Activated CD8-positive, alpha-beta T cell treated with anti-CD3 and anti-CD28 coated beads for 36 hours (primary cell): Measurements from ENCODE around the gene FOXP4. TPM values are rescaled to one million over a fixed set of nuclear protein-coding genes. Genes with fewer than 3 reads are reported as not detected.

Experiments
- ATAC-seq: fragments of 200-7000 bp; cut with Tn5 transposase; one replicate; pipeline ENCODE4 v1.10.0; 2021; ENCODE audit warnings: mild to moderate bottlenecking, moderate library complexity
- CTCF ChIA-PET: fragments of 350-600 bp; sonication (Branson Sonifier 250); formaldehyde crosslinking; loops from one replicate; lab custom pipeline; 2021; ENCODE audit warnings: antibody characterized with exemption; lab: Charles Lee
- POLR2A ChIA-PET: fragments of 350-600 bp; sonication (Branson Sonifier 250); formaldehyde crosslinking; loops from one replicate; lab custom pipeline; 2021; ENCODE audit warnings: antibody characterized with exemption; lab: Charles Lee
- DNase-seq: peaks from one replicate; pipeline ENCODE4 v3.0.0-alpha.2; 2020
- H3K27ac Mint-ChIP-seq: one replicate; pipeline ENCODE4 v1.8.0; 2021; ENCODE audit warnings: mild to moderate bottlenecking, mixed read lengths
- H3K27me3 Mint-ChIP-seq: one replicate; pipeline ENCODE4 v1.8.0; 2021; ENCODE audit warnings: mixed read lengths
- H3K36me3 Mint-ChIP-seq: one replicate; pipeline ENCODE4 v1.8.0; 2021; ENCODE audit warnings: low read depth, mixed read lengths
- H3K4me1 Mint-ChIP-seq: one replicate; pipeline ENCODE4 v1.8.0; 2021; ENCODE audit warnings: low read depth, mixed read lengths
- H3K4me3 Mint-ChIP-seq: one replicate; pipeline ENCODE4 v1.8.0; 2021; ENCODE audit warnings: mild to moderate bottlenecking, moderate library complexity, mixed read lengths
- H3K9me3 Mint-ChIP-seq: one replicate; pipeline ENCODE4 v1.8.0; 2021; ENCODE audit warnings: mixed read lengths
- CTCF ChIP-seq: fragments of 200-600 bp; IDR thresholded peaks from one replicate; pipeline ENCODE4 v1.8.0; 2022; ENCODE audit warnings: antibody characterized with exemption, mild to moderate bottlenecking
- intact Hi-C: fragments of 100-400 bp; cut with micrococcal nuclease; formaldehyde crosslinking; loops from one replicate; pipeline ENCODE4 v1.10.0; 2022
- total RNA-seq, 2 experiments: library from RNA; stranded (reverse); gene quantifications; one replicate each; pipeline ENCODE4 v1.2.3, GENCODE V29; 2021

Gene FOXP4
- total RNA-seq, 2 experiments from 2014 or later, result 11.0 to 11.8 TPM

GRCh38 chr6:41587131-41587879 is 41.1 kb downstream of the FOXP4 start:
- ATAC-seq (no peak), DNase-seq (no peak)
- Mint-ChIP-seq H3K27me3 (no peaks in the 10 kb centered on the region), H3K4me1 (peaks cover 4% of the 10 kb centered on the region), H3K27ac (no peak overlapping the region), H3K9me3 (no peaks in the 10 kb centered on the region), H3K36me3 (peaks cover 3% of the 10 kb centered on the region), H3K4me3 (no peak overlapping the region)
- TF ChIP-seq CTCF, result no peak
- ChIA-PET POLR2A (no interaction called here), CTCF (interaction anchor here (1.5 to 2.5 kb wide), 2 partner anchors 9 to 163 kb away, joined by 3 to 13 read pairs; no protein-coding TSS in a partner anchor)
- intact Hi-C loops, result no loop called here

- POLR2A ChIA-PET, result no interaction called here
- CTCF ChIA-PET, result interaction anchor here (1.5 to 2.5 kb wide), 4 partner anchors 8 to 220 kb away, joined by 3 to 13 read pairs (median 5); no protein-coding TSS in a partner anchor
- no peak for TF ChIP-seq CTCF
- DNase-seq, result no peak
- intact Hi-C loops, result no loop called here
- no peak overlapping the region for H3K27ac Mint-ChIP-seq
- H3K4me1 Mint-ChIP-seq, result peaks cover 4% of the 10 kb centered on the region
- no peak for ATAC-seq
- H3K4me3 Mint-ChIP-seq, result no peak overlapping the region
- peaks cover 3% of the 10 kb centered on the region for H3K36me3 Mint-ChIP-seq
- H3K9me3 Mint-ChIP-seq, result no peaks in the 10 kb centered on the region
- no peaks in the 10 kb centered on the region for H3K27me3 Mint-ChIP-seq
Measured at GRCh38 chr6:41588111-41588510, 41.9 kb downstream of the FOXP4 start.

- DNase-seq (no peak), ATAC-seq (no peak)
- CTCF ChIA-PET, result interaction anchor here (0.9 to 2.5 kb wide), 5 partner anchors 94 to 221 kb away, joined by 3 to 13 read pairs (median 4); no protein-coding TSS in a partner anchor
- intact Hi-C loops, result no loop called here
- Mint-ChIP-seq H3K9me3 (no peaks in the 10 kb centered on the region), H3K27me3 (no peaks in the 10 kb centered on the region), H3K36me3 (peaks cover 3% of the 10 kb centered on the region), H3K27ac (no peak overlapping the region), H3K4me1 (peaks cover 4% of the 10 kb centered on the region), H3K4me3 (no peak overlapping the region)
- POLR2A ChIA-PET, result no interaction called here
- no peak for TF ChIP-seq CTCF
Measured at GRCh38 chr6:41589223-41589622, 43.0 kb downstream of the FOXP4 start.

GRCh38 chr6:41589636-41590622 is 43.7 kb downstream of the FOXP4 start:
- no peaks in the 10 kb centered on the region for H3K9me3 Mint-ChIP-seq
- no peaks in the 10 kb centered on the region for H3K27me3 Mint-ChIP-seq
- H3K27ac Mint-ChIP-seq, result no peak overlapping the region
- H3K4me1 Mint-ChIP-seq, result peaks cover 4% of the 10 kb centered on the region
- TF ChIP-seq CTCF, result no peak
- no peak overlapping the region for H3K4me3 Mint-ChIP-seq
- CTCF ChIA-PET, result interaction anchor here (0.6 to 2.7 kb wide), 11 partner anchors 10 to 222 kb away, joined by 3 to 22 read pairs (median 5); no protein-coding TSS in a partner anchor
- DNase-seq (no peak), ATAC-seq (no peak)
- POLR2A ChIA-PET, result no interaction called here
- intact Hi-C loops, result loop anchor here (2.0 to 5.0 kb wide), 2 partner anchors 128 to 221 kb away; no protein-coding TSS in a partner anchor
- peaks cover 3% of the 10 kb centered on the region for H3K36me3 Mint-ChIP-seq
